ENCODE measurements around the gene DECR2.

DNA sequence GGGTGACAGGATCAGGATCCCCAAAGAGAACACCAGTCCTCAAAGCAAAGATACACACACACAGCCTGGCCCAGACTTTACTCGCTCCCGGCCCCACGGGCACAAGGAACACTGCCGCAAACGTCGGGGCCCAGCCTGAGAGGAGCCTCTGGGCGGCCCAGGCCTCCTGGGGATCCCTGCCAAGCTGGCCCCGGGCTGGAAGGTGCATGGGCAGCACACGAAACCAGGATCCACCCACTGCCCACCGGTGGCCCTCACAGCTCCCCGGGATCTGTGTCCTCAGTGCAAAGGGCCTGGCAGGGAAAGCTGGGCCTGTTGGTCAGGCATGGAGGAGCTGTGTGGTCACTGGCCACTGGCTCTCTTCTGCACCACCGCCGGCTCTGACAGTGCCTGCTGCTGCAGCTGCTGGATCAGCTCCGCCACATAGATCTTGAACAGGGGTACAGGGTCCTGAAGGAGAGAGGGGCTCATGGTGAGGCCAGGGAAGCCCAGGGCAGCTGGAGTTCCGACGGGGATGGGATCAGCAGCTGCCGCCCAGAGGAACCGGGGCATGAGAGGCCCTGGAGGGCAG lies 34.3 kb upstream of the DECR2 start:
- no peak for TF ChIP-seq CTCF (IDR thresholded peaks at IDR 0.05)
- no peak for TF ChIP-seq POLR2A (IDR thresholded peaks at IDR 0.05)
- TF ChIP-seq POLR2AphosphoS5 (IDR thresholded peaks at IDR 0.05): no peak
- no peak for TF ChIP-seq EP300 (IDR thresholded peaks at IDR 0.05)

Data from stomach (tissue), 4 donors.